Activated CD4-positive, alpha-beta memory T cell treated with anti-CD3 and anti-CD28 coated beads, Interleukin-2, amount 10 ng/mL, durations not matched to agents 7 days and 5 days (primary cell): ENCODE measurements around the gene TBC1D19. TPM values are rescaled to one million over a fixed set of nuclear protein-coding genes. Genes with fewer than 3 reads are reported as not detected.
"Not testable (repeated sequence)": the region's sequence is repeated elsewhere in the genome, so short reads cannot be mapped to it uniquely, and the experiment has no call there.

ENCODE experiments used
- CTCF ChIA-PET: fragments of 350-600 bp; sonication (Branson Sonifier 250); formaldehyde crosslinking; loops from one replicate; lab custom pipeline; 2021; ENCODE audit warnings: antibody characterized with exemption, inconsistent platforms; lab: Charles Lee
- POLR2A ChIA-PET: fragments of 350-600 bp; sonication (Branson Sonifier 250); formaldehyde crosslinking; loops from one replicate; lab custom pipeline; 2021; ENCODE audit warnings: antibody characterized with exemption; lab: Charles Lee
- DNase-seq: peaks from one replicate; pipeline ENCODE4 v3.0.0-alpha.2; 2020
- H3K27ac Mint-ChIP-seq: one replicate; pipeline ENCODE4 v1.8.0; 2021; ENCODE audit warnings: mild to moderate bottlenecking, mixed read lengths
- H3K27me3 Mint-ChIP-seq: one replicate; pipeline ENCODE4 v1.8.0; 2021; ENCODE audit warnings: mixed read lengths
- H3K36me3 Mint-ChIP-seq: one replicate; pipeline ENCODE4 v1.8.0; 2021; ENCODE audit warnings: low read depth, mixed read lengths
- H3K4me1 Mint-ChIP-seq: one replicate; pipeline ENCODE4 v1.8.0; 2021; ENCODE audit warnings: mixed read lengths
- H3K4me3 Mint-ChIP-seq: one replicate; pipeline ENCODE4 v1.8.0; 2021; ENCODE audit warnings: mild to moderate bottlenecking, mixed read lengths
- H3K9me3 Mint-ChIP-seq: one replicate; pipeline ENCODE4 v1.8.0; 2021; ENCODE audit warnings: mixed read lengths
- total RNA-seq, 2 experiments: library from RNA; stranded (reverse); gene quantifications; one replicate each; pipeline ENCODE4 v1.2.3, GENCODE V29; 2021

Gene TBC1D19
- total RNA-seq, 2 experiments from 2014 or later = 5.6 to 7.1 TPM

- no peaks in the 10 kb centered on the region for H3K36me3 Mint-ChIP-seq
Observed at GRCh38 chr4:26609868-26610267, 26.0 kb downstream of the TBC1D19 start.

GRCh38 chr4:26611372-26611771 lies 27.5 kb downstream of the TBC1D19 start:
- Mint-ChIP-seq H3K27ac (no peak overlapping the region), H3K27me3 (no peaks in the 10 kb centered on the region), H3K36me3 (no peaks in the 10 kb centered on the region), H3K4me1 (peaks cover 6% of the 10 kb centered on the region), H3K9me3 (no peaks in the 10 kb centered on the region), H3K4me3 (no peak overlapping the region)
- DNase-seq = no peak
- ChIA-PET CTCF (no interaction called here), POLR2A (interaction anchor here (1.5 kb wide), 1 partner anchor 28 kb away, joined by 5 read pairs; the partner anchor contains the start of gene TBC1D19)

More at GRCh38 chr4:26609868-26610267, 26.0 kb downstream of the TBC1D19 start:
- no peak for DNase-seq
- H3K4me1 Mint-ChIP-seq = peaks cover 6% of the 10 kb centered on the region
- H3K9me3 Mint-ChIP-seq = no peaks in the 10 kb centered on the region
- no peak overlapping the region for H3K27ac Mint-ChIP-seq
- ChIA-PET CTCF (no interaction called here), POLR2A (no interaction called here)
- no peak overlapping the region for H3K4me3 Mint-ChIP-seq
- no peaks in the 10 kb centered on the region for H3K27me3 Mint-ChIP-seq

- CTCF ChIA-PET = no interaction called here
- H3K4me1 Mint-ChIP-seq = peaks cover 6% of the 10 kb centered on the region
- H3K27me3 Mint-ChIP-seq = no peaks in the 10 kb centered on the region
- H3K27ac Mint-ChIP-seq = no peak overlapping the region
- H3K36me3 Mint-ChIP-seq = no peaks in the 10 kb centered on the region
- no peak for DNase-seq
- H3K9me3 Mint-ChIP-seq = no peaks in the 10 kb centered on the region
- H3K4me3 Mint-ChIP-seq = no peak overlapping the region
- POLR2A ChIA-PET = interaction anchor here (1.5 kb wide), 1 partner anchor 28 kb away, joined by 5 read pairs; the partner anchor contains the start of gene TBC1D19
Observed at GRCh38 chr4:26611885-26612284, 28.0 kb downstream of the TBC1D19 start.

GRCh38 chr4:26613237-26613636 lies 29.4 kb downstream of the TBC1D19 start:
- H3K4me1 Mint-ChIP-seq = peaks cover 6% of the 10 kb centered on the region
- ChIA-PET CTCF (no interaction called here), POLR2A (interaction anchor here (0.7 kb wide), 1 partner anchor 65 kb away, joined by 3 read pairs; no protein-coding TSS in a partner anchor)
- H3K9me3 Mint-ChIP-seq = no peaks in the 10 kb centered on the region
- H3K27me3 Mint-ChIP-seq = no peaks in the 10 kb centered on the region
- no peaks in the 10 kb centered on the region for H3K36me3 Mint-ChIP-seq
- DNase-seq = no peak
- no peak overlapping the region for H3K4me3 Mint-ChIP-seq
- H3K27ac Mint-ChIP-seq = no peak overlapping the region

- Mint-ChIP-seq H3K36me3 (no peaks in the 10 kb centered on the region), H3K9me3 (no peaks in the 10 kb centered on the region), H3K27ac (no peak overlapping the region), H3K4me1 (peaks cover 6% of the 10 kb centered on the region), H3K4me3 (no peak overlapping the region), H3K27me3 (no peaks in the 10 kb centered on the region)
- DNase-seq = no peak
- CTCF ChIA-PET = no interaction called here
- POLR2A ChIA-PET = no interaction called here
Observed at GRCh38 chr4:26613735-26614134, 29.9 kb downstream of the TBC1D19 start.

- Mint-ChIP-seq H3K27ac (no peak overlapping the region), H3K4me1 (no peaks in the 10 kb centered on the region), H3K36me3 (peaks cover 2% of the 10 kb centered on the region), H3K27me3 (no peaks in the 10 kb centered on the region), H3K9me3 (no peaks in the 10 kb centered on the region), H3K4me3 (no peak overlapping the region)
- CTCF ChIA-PET = no interaction called here
- POLR2A ChIA-PET = no interaction called here
- DNase-seq = no peak
Observed at GRCh38 chr4:26619784-26620183, 35.9 kb downstream of the TBC1D19 start.

GRCh38 chr4:26621366-26621765 lies 37.5 kb downstream of the TBC1D19 start:
- no peak for DNase-seq
- CTCF ChIA-PET = no interaction called here
- Mint-ChIP-seq H3K27ac (no peak overlapping the region), H3K9me3 (no peaks in the 10 kb centered on the region), H3K36me3 (peaks cover 2% of the 10 kb centered on the region), H3K4me1 (no peaks in the 10 kb centered on the region), H3K27me3 (no peaks in the 10 kb centered on the region), H3K4me3 (no peak overlapping the region)
- POLR2A ChIA-PET = no interaction called here

- DNase-seq = no peak
- ChIA-PET POLR2A (no interaction called here), CTCF (interaction anchor here (0.6 kb wide), 1 partner anchor 23 kb away, joined by 5 read pairs; no protein-coding TSS in a partner anchor)
- Mint-ChIP-seq H3K27ac (no peak overlapping the region), H3K4me1 (no peaks in the 10 kb centered on the region), H3K4me3 (no peak overlapping the region), H3K9me3 (no peaks in the 10 kb centered on the region), H3K27me3 (no peaks in the 10 kb centered on the region), H3K36me3 (peaks cover 2% of the 10 kb centered on the region)
Observed at GRCh38 chr4:26622913-26623312, 39.0 kb downstream of the TBC1D19 start.

- DNase-seq, H3K4me1 Mint-ChIP-seq, H3K27me3 Mint-ChIP-seq, H3K36me3 Mint-ChIP-seq, CTCF ChIA-PET, H3K4me3 Mint-ChIP-seq, H3K9me3 Mint-ChIP-seq, H3K27ac Mint-ChIP-seq, POLR2A ChIA-PET: not testable (repeated sequence)
Observed at GRCh38 chr4:26626658-26627057, 42.8 kb downstream of the TBC1D19 start.

- DNase-seq = no peak
- ChIA-PET CTCF (no interaction called here), POLR2A (no interaction called here)
- Mint-ChIP-seq H3K9me3 (peaks cover 4% of the 10 kb centered on the region), H3K4me1 (no peaks in the 10 kb centered on the region), H3K36me3 (no peaks in the 10 kb centered on the region), H3K27me3 (no peaks in the 10 kb centered on the region), H3K4me3 (no peak overlapping the region), H3K27ac (no peak overlapping the region)
Observed at GRCh38 chr4:26632916-26633315, 49.0 kb downstream of the TBC1D19 start.

GRCh38 chr4:26634237-26634636 lies 50.4 kb downstream of the TBC1D19 start:
- no peak overlapping the region for H3K4me3 Mint-ChIP-seq
- no peaks in the 10 kb centered on the region for H3K36me3 Mint-ChIP-seq
- ChIA-PET CTCF (no interaction called here), POLR2A (no interaction called here)
- no peaks in the 10 kb centered on the region for H3K4me1 Mint-ChIP-seq
- no peak overlapping the region for H3K27ac Mint-ChIP-seq
- H3K27me3 Mint-ChIP-seq = no peaks in the 10 kb centered on the region
- H3K9me3 Mint-ChIP-seq = no peaks in the 10 kb centered on the region
- no peak for DNase-seq

- Mint-ChIP-seq H3K9me3 (no peaks in the 10 kb centered on the region), H3K27ac (no peak overlapping the region), H3K4me3 (no peak overlapping the region), H3K27me3 (no peaks in the 10 kb centered on the region), H3K36me3 (peaks cover 9% of the 10 kb centered on the region), H3K4me1 (no peaks in the 10 kb centered on the region)
- ChIA-PET CTCF (no interaction called here), POLR2A (no interaction called here)
- DNase-seq = no peak
Observed at GRCh38 chr4:26636458-26636857, 52.6 kb downstream of the TBC1D19 start.

GRCh38 chr4:26640639-26641038 lies 56.8 kb downstream of the TBC1D19 start:
- H3K27ac Mint-ChIP-seq, CTCF ChIA-PET, H3K9me3 Mint-ChIP-seq, DNase-seq, POLR2A ChIA-PET, H3K27me3 Mint-ChIP-seq, H3K4me1 Mint-ChIP-seq, H3K4me3 Mint-ChIP-seq: not testable (repeated sequence)
- H3K36me3 Mint-ChIP-seq = peaks cover 14% of the 10 kb centered on the region

GRCh38 chr4:26647523-26648224 lies 63.8 kb downstream of the TBC1D19 start:
- Mint-ChIP-seq H3K27ac (no peak overlapping the region), H3K9me3 (peaks cover 4% of the 10 kb centered on the region), H3K27me3 (no peaks in the 10 kb centered on the region), H3K36me3 (peaks cover under 1% of the 10 kb centered on the region), H3K4me1 (no peaks in the 10 kb centered on the region), H3K4me3 (no peak overlapping the region)
- no peak for DNase-seq
- ChIA-PET CTCF (interaction anchor here (1.1 kb wide), 1 partner anchor 77 kb away, joined by 3 read pairs; no protein-coding TSS in a partner anchor), POLR2A (no interaction called here)
